GM10266 (cell line): ENCODE results near the gene SLC6A2.

ENCODE experiments used
- DNase-seq: peaks from one replicate; pipeline ENCODE4 v3.0.0; 2012; ENCODE audit errors: extremely low spot score
- CTCF ChIP-seq: IDR thresholded peaks from 2 replicates; pipeline ENCODE4 v1.5.1; 2012; ENCODE audit warnings: mild to moderate bottlenecking, low read depth; ENCODE audit not compliant: control insufficient read depth, insufficient read depth; ENCODE audit errors: missing control alignments

Gene SLC6A2

GRCh38 chr16:55678161-55678821 is 22.5 kb downstream of the SLC6A2 start:
- no peak for TF ChIP-seq CTCF
- DNase-seq: no peak

- no peak for TF ChIP-seq CTCF
- DNase-seq: no peak
Observed at GRCh38 chr16:55682086-55682485, 26.3 kb downstream of the SLC6A2 start.

GRCh38 chr16:55685973-55686372 is 30.2 kb downstream of the SLC6A2 start:
- DNase-seq: no peak
- no peak for TF ChIP-seq CTCF

- DNase-seq: no peak
Observed at GRCh38 chr16:55686671-55687070, 30.9 kb downstream of the SLC6A2 start.

GRCh38 chr16:55687802-55688201 is 32.0 kb downstream of the SLC6A2 start:
- no peak for DNase-seq
- TF ChIP-seq CTCF: no peak

More at GRCh38 chr16:55686671-55687070, 30.9 kb downstream of the SLC6A2 start:
- TF ChIP-seq CTCF: no peak

GRCh38 chr16:55690841-55691240 is 35.1 kb downstream of the SLC6A2 start:
- no peak for DNase-seq
- TF ChIP-seq CTCF: no peak

- no peak for DNase-seq
- TF ChIP-seq CTCF: no peak
Observed at GRCh38 chr16:55691771-55692170, 36.0 kb downstream of the SLC6A2 start.
